ENCODE measurements around the gene SH3PXD2B. TPM values are rescaled to one million over a fixed set of nuclear protein-coding genes. Genes with fewer than 3 reads are reported as not detected.

Gene SH3PXD2B
- total RNA-seq, 6 donors from 2014 or later: 17.1 to 55.5 (median 43.2) TPM

GRCh38 chr5:172427202-172427601 is 27.1 kb downstream of the SH3PXD2B start:
- ATAC-seq (ENCODE audit: low FRiP score in 2 of 2): peak in 1 of 2 donors; percentile 40
- Histone ChIP-seq H3K36me3 (no peaks in the 10 kb centered on the region), H3K9me3 (no peaks in the 10 kb centered on the region), H3K27me3 (no peaks in the 10 kb centered on the region), H3K4me3 (no peak overlapping the region), H3K27ac (peak overlapping the region in 2 of 4 donors; percentile 75 to 82), H3K4me1 (peaks cover 25 to 48% (median 32%) of the 10 kb centered on the region in 4 donors)
- DNase-seq: no peak
- 94 to 96% methylated on average over 5 of the region's 5 CpGs for WGBS, 2 donors
- TF ChIP-seq CTCF (IDR thresholded peaks at IDR 0.05) (no peak), EP300 (IDR thresholded peaks at IDR 0.05) (no peak), POLR2A (IDR thresholded peaks at IDR 0.05) (no peak), POLR2AphosphoS5 (IDR thresholded peaks at IDR 0.05) (no peak)

GRCh38 chr5:172426086-172426485 is 28.2 kb downstream of the SH3PXD2B start:
- Histone ChIP-seq H3K4me1 (peaks cover 27 to 45% (median 36%) of the 10 kb centered on the region in 4 donors), H3K27me3 (no peaks in the 10 kb centered on the region), H3K36me3 (no peaks in the 10 kb centered on the region), H3K4me3 (no peak overlapping the region), H3K27ac (peak overlapping the region; percentile 9 to 82 (median 73)), H3K9me3 (no peaks in the 10 kb centered on the region)
- TF ChIP-seq CTCF (IDR thresholded peaks at IDR 0.05) (no peak), POLR2A (IDR thresholded peaks at IDR 0.05) (no peak), EP300 (IDR thresholded peaks at IDR 0.05) (peak in 1 of 4 donors; percentile 33), POLR2AphosphoS5 (IDR thresholded peaks at IDR 0.05) (peak in 1 of 2 donors; percentile 5)
- peak in 1 of 2 donors; percentile 70 for ATAC-seq (ENCODE audit: low FRiP score in 2 of 2)
- DNase-seq: no peak
- 79 to 82% methylated on average over 7 of the region's 7 CpGs for WGBS, 2 donors

- no peak for DNase-seq
- ATAC-seq (ENCODE audit: low FRiP score in 2 of 2): no peak
- Histone ChIP-seq H3K27ac (peak overlapping the region in 3 of 4 donors; percentile 4 to 79 (median 75)), H3K4me3 (no peak overlapping the region), H3K36me3 (no peaks in the 10 kb centered on the region), H3K9me3 (no peaks in the 10 kb centered on the region), H3K27me3 (no peaks in the 10 kb centered on the region), H3K4me1 (peaks cover 32 to 43% (median 37%) of the 10 kb centered on the region in 4 donors)
- WGBS, 2 donors: 77 to 79% methylated on average over 12 of the region's 12 CpGs
- TF ChIP-seq EP300 (IDR thresholded peaks at IDR 0.05): no peak
- TF ChIP-seq POLR2AphosphoS5 (IDR thresholded peaks at IDR 0.05): no peak
- no peak for TF ChIP-seq CTCF (IDR thresholded peaks at IDR 0.05)
- TF ChIP-seq POLR2A (IDR thresholded peaks at IDR 0.05): no peak
Observed at GRCh38 chr5:172425402-172425801, 28.9 kb downstream of the SH3PXD2B start.

- peaks cover 30 to 42% (median 36%) of the 10 kb centered on the region in 4 donors for H3K4me1 ChIP-seq
- no peaks in the 10 kb centered on the region for H3K9me3 ChIP-seq
- no peaks in the 10 kb centered on the region for H3K36me3 ChIP-seq
- H3K27ac ChIP-seq: peak overlapping the region in 3 of 4 donors; percentile 4 to 79 (median 75)
- WGBS, 2 donors: 80 to 88% methylated on average over 6 of the region's 6 CpGs
- H3K27me3 ChIP-seq: no peaks in the 10 kb centered on the region
- H3K4me3 ChIP-seq: no peak overlapping the region
- ATAC-seq (ENCODE audit: low FRiP score in 2 of 2) (no peak), DNase-seq (no peak)
- TF ChIP-seq POLR2AphosphoS5 (IDR thresholded peaks at IDR 0.05): no peak
- no peak for TF ChIP-seq POLR2A (IDR thresholded peaks at IDR 0.05)
- no peak for TF ChIP-seq CTCF (IDR thresholded peaks at IDR 0.05)
- TF ChIP-seq EP300 (IDR thresholded peaks at IDR 0.05): no peak
Observed at GRCh38 chr5:172424808-172425207, 29.5 kb downstream of the SH3PXD2B start.

GRCh38 chr5:172424111-172424490 is 30.2 kb downstream of the SH3PXD2B start:
- 97% methylated on average over 3 of the region's 3 CpGs for WGBS, 2 donors
- ATAC-seq (ENCODE audit: low FRiP score in 2 of 2): no peak

More at GRCh38 chr5:172424111-172424490, 30.2 kb downstream of the SH3PXD2B start:
- no peak for TF ChIP-seq CTCF (IDR thresholded peaks at IDR 0.05)
- Histone ChIP-seq H3K9me3 (no peaks in the 10 kb centered on the region), H3K27me3 (no peaks in the 10 kb centered on the region), H3K4me1 (peaks cover 35 to 44% (median 39%) of the 10 kb centered on the region in 4 donors), H3K36me3 (no peaks in the 10 kb centered on the region), H3K27ac (peak overlapping the region in 3 of 4 donors; percentile 32 to 79 (median 75)), H3K4me3 (no peak overlapping the region)
- DNase-seq: no peak

Data from upper lobe of left lung (tissue), 6 donors.